HepG2 (cell line): ENCODE data around the gene GGA1. TPM values are rescaled to one million over a fixed set of nuclear protein-coding genes. Genes with fewer than 3 reads are reported as not detected.

Source experiments
- ATAC-seq: fragments of 200-7000 bp; cut with Tn5 transposase; 3 replicates; pipeline ENCODE4 v1.9.1; 2020; ENCODE audit warnings: mild to moderate bottlenecking, moderate library complexity
- BruUV-seq: library from RNA; stranded (reverse); fragments of 400-500 nt; replicated peaks from 2 replicates; lab custom pipeline; 2021; lab: Mats Ljungman, UMichigan
- CTCF ChIA-PET: fragments of 300-600 bp; formaldehyde crosslinking; extraction: SDS; loops from one replicate; lab custom pipeline; 2021; ENCODE audit warnings: low total read pairs, inconsistent platforms, low intra/inter-chr PET ratio; lab: Yijun Ruan, JAX
- POLR2A ChIA-PET: fragments of 350-600 bp; sonication (Branson Sonifier 250); formaldehyde crosslinking; loops from one replicate; lab custom pipeline; 2020; ENCODE audit warnings: antibody characterized with exemption, inconsistent platforms; lab: Yijun Ruan, JAX
- DNase-seq: peaks from one replicate; pipeline ENCODE4 v3.0.0-alpha.2; 2015; ENCODE audit warnings: low spot score
- FAIRE-seq: peaks from 3 replicates; lab custom pipeline; 2011; peaks lifted over from hg19 to GRCh38; lab: Jason Lieb, UNC
- H2AFZ ChIP-seq: one replicate; pipeline ENCODE4 v1.6.1; 2011; ENCODE audit warnings: low read length, inconsistent platforms
- H3K27ac ChIP-seq: fragments of 300-600 bp; 3 replicates; pipeline ENCODE4 v1.8.0; 2011; ENCODE audit warnings: mixed run types, mild to moderate bottlenecking, mixed read lengths, low read length, inconsistent platforms; ENCODE audit not compliant: insufficient read depth; ENCODE audit errors: extremely low read length
- H3K27me3 ChIP-seq, 2 experiments: fragments of 200-600 bp in 1 of 2; 2 replicates in 1 of 2; 3 replicates in 1 of 2; pipeline versions ENCODE4 v1.6.0 to v1.8.0; 2011; ENCODE audit warnings: low read length in 2 of 2, mild to moderate bottlenecking in 2 of 2, moderate library complexity in 2 of 2, inconsistent platforms in 1 of 2; ENCODE audit not compliant: insufficient read depth in 2 of 2, control insufficient read depth in 1 of 2
- H3K36me3 ChIP-seq, 2 experiments: fragments of 200-600 bp in 1 of 2; replicated peaks in 1 of 2; 2 replicates in 1 of 2; 3 replicates in 1 of 2; pipeline versions ENCODE4 v1.5.1 to v1.8.0; 2011; ENCODE audit warnings: low read length in 2 of 2, inconsistent platforms in 1 of 2; ENCODE audit not compliant: insufficient read depth in 2 of 2, control insufficient read depth in 1 of 2
- H3K4me1 ChIP-seq: 2 replicates; pipeline ENCODE4 v1.5.1; 2012; ENCODE audit warnings: low read length, inconsistent platforms; ENCODE audit not compliant: insufficient read depth
- H3K4me2 ChIP-seq: 2 replicates; pipeline ENCODE4 v1.6.0; 2011; ENCODE audit warnings: low read depth, low read length, inconsistent platforms
- H3K4me3 ChIP-seq, 3 experiments: fragments of 200-600 bp in 1 of 3; sonication (generic), shearing (Covaris generic) in 1 of 3; replicated peaks in 1 of 3; 2 replicates each; pipeline ENCODE4 v1.5.1; 2011 to 2016; ENCODE audit warnings: low read length in 3 of 3, inconsistent platforms in 2 of 3, low read depth in 2 of 3, mild to moderate bottlenecking in 2 of 3, control low read depth in 1 of 3, mixed read lengths in 1 of 3; ENCODE audit not compliant: insufficient read depth in 1 of 3
- H3K79me2 ChIP-seq: one replicate; pipeline ENCODE4 v1.6.1; 2011; ENCODE audit warnings: low read length, inconsistent platforms; ENCODE audit not compliant: insufficient read depth
- H3K9ac ChIP-seq: 2 replicates; pipeline ENCODE4 v1.6.0; 2011; ENCODE audit warnings: mild to moderate bottlenecking, low read depth, low read length, inconsistent platforms; ENCODE audit not compliant: insufficient read depth
- H3K9me3 ChIP-seq: 2 replicates; pipeline ENCODE4 v1.5.1; 2012; ENCODE audit warnings: mild to moderate bottlenecking, low read length
- H4K20me1 ChIP-seq: 2 replicates; pipeline ENCODE4 v1.6.0; 2011; ENCODE audit warnings: inconsistent platforms, mild to moderate bottlenecking, low read length, moderate library complexity; ENCODE audit not compliant: insufficient read depth
- ISX ChIP-seq: sonication (generic); formaldehyde crosslinking; conservative IDR thresholded peaks from 2 replicates; pipeline ENCODE4 v1.5.0; 2020; ENCODE audit warnings: missing genetic modification reagents
- KDM6A ChIP-seq: IDR thresholded peaks from 2 replicates; pipeline ENCODE4 v1.6.1; 2016; ENCODE audit warnings: low read depth
- MZF1 ChIP-seq: sonication (generic); formaldehyde crosslinking; IDR thresholded peaks from 2 replicates; pipeline ENCODE4 v1.8.1; 2023; ENCODE audit warnings: mild to moderate bottlenecking, missing genetic modification reagents, borderline replicate concordance
- THAP9 ChIP-seq: sonication (generic); formaldehyde crosslinking; IDR thresholded peaks from 2 replicates; pipeline ENCODE4; 2020; ENCODE audit warnings: missing genetic modification reagents, mild to moderate bottlenecking, borderline replicate concordance
- ZNF350 ChIP-seq: sonication (generic); formaldehyde crosslinking; IDR thresholded peaks from 2 replicates; pipeline ENCODE4 v1.4.0; 2020; ENCODE audit warnings: mild to moderate bottlenecking, low read depth, missing genetic modification reagents, borderline replicate concordance
- ZNF496 ChIP-seq: sonication (generic); formaldehyde crosslinking; IDR thresholded peaks from 2 replicates; pipeline ENCODE4 v1.8.1; 2023; ENCODE audit warnings: mild to moderate bottlenecking, moderate library complexity, missing genetic modification reagents; ENCODE audit not compliant: insufficient replicate concordance
- ZNF614 ChIP-seq: IDR thresholded peaks from 2 replicates; pipeline ENCODE4 v1.6.1; 2018; ENCODE audit warnings: missing biosample characterization, missing genetic modification reagents, inconsistent platforms, borderline replicate concordance
- WGBS: methylation state at CpG from one replicate; pipeline ENCODE4 v1.1.6; 2017; ENCODE audit warnings: low lambda C conversion rate; 5-methylcytosine and 5-hydroxymethylcytosine counted together
- in situ Hi-C: cut with HindIII; loops from 2 replicates; pipeline ENCODE4 v1.10.0; 2017; ENCODE audit warnings: low pct_unique_long_range_greater_than_20kb; ENCODE audit not compliant: extremely low pct_ligation_motif_present
- intact Hi-C: fragments of 100-400 bp; cut with micrococcal nuclease; formaldehyde crosslinking; loops from one replicate; pipeline ENCODE4 v1.10.0; 2022; ENCODE audit not compliant: unreplicated experiment
- polyA plus RNA-seq, 8 experiments: library from polyadenylated mRNA; depleted of rRNA in 3 of 8; stranded (reverse) in 7 of 8; unstranded in 1 of 8; fragments of >200 nt; fragmentation: Illumina TruSeq in 4 of 8; extraction: Trizol in 4 of 8; gene quantifications; 2 replicates each; pipeline versions ENCODE4 v1.2.1 to v1.2.3, GENCODE V29; 2011 to 2016; ENCODE audit warnings: low read depth in 4 of 8, missing spikeins in 1 of 8, mixed read lengths in 1 of 8; ENCODE audit not compliant: insufficient read depth in 1 of 8
- total RNA-seq, 5 experiments: library from RNA; depleted of rRNA; stranded (reverse); fragments of >200 nt; fragmentation: Illumina TruSeq; extraction: Trizol; gene quantifications; 2 replicates each; pipeline ENCODE4 v1.2.3, GENCODE V29; 2016; ENCODE audit warnings: low read depth in 1 of 5

The GGA1 gene
- total and polyA plus RNA-seq, 2 of the 13 experiments (the other 11 are each of a cell fraction or from before 2014, with no cell fraction given): 29.1 to 87.2 TPM

DNA sequence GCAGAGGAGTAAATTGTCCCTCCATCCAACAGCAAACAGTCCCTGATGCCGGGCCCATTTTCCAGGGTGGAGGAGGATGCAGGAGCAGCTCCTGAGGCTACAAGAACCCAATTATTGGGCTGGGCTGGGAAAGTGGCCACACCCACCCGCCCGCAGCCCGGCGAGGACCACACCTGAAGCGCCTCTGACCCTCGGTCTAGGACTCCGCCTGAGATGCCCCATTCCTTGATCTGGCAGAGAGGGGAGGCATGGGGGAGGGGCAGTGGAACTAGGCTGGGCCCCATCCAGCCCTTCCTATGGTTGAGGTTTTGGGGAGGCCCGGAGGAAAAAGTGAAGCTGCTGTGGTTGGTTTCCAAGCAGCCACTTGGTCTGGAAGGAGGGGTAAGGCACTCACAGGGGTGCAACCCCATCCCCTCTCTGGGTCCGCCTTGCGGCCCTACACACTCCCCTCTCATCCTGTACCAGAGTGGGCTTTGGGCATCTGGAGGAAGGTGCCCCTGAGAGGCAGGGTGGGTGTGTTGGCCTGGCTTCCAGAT lies 64.4 kb downstream of the GGA1 start:
- in situ Hi-C loops (no loop called here), intact Hi-C loops (no loop called here)
- ChIA-PET POLR2A (interaction anchor here (6.0 kb wide), 1 partner anchor 12 kb away, joined by 120 read pairs; the partner anchor contains the start of gene PDXP), CTCF (no interaction called here)
- H3K9me3 ChIP-seq: no peaks in the 10 kb centered on the region
- H3K36me3 ChIP-seq: no peaks in the 10 kb centered on the region
- H3K4me1 ChIP-seq: peaks cover 47% of the 10 kb centered on the region
- H3K79me2 ChIP-seq: no peaks in the 10 kb centered on the region
- H4K20me1 ChIP-seq: no peaks in the 10 kb centered on the region
- ATAC-seq (no peak), DNase-seq (no peak), FAIRE-seq (no peak)
- no peaks in the 10 kb centered on the region for H3K27me3 ChIP-seq
- 73% methylated on average over 9 of the region's 11 CpGs for WGBS
- no peak overlapping the region for H3K27ac ChIP-seq
- no peak overlapping the region for H3K4me2 ChIP-seq
- H2AFZ ChIP-seq: no peak overlapping the region
- BruUV-seq: no TSS peak
- H3K4me3 ChIP-seq: no peak overlapping the region
- H3K9ac ChIP-seq: no peak overlapping the region
- TF ChIP-seq ISX (CRISPR knock-in tag): no peak
- TF ChIP-seq ZNF350 (CRISPR knock-in tag): no peak
- TF ChIP-seq THAP9 (CRISPR knock-in tag): no peak
- no peak for TF ChIP-seq MZF1 (CRISPR knock-in tag)
- no peak for TF ChIP-seq ZNF496
- TF ChIP-seq KDM6A (CRISPR knock-in tag): no peak
- no peak for TF ChIP-seq ZNF614 (CRISPR knock-in tag)
